ENCODE measurements around the gene CHMP4B.

DNA sequence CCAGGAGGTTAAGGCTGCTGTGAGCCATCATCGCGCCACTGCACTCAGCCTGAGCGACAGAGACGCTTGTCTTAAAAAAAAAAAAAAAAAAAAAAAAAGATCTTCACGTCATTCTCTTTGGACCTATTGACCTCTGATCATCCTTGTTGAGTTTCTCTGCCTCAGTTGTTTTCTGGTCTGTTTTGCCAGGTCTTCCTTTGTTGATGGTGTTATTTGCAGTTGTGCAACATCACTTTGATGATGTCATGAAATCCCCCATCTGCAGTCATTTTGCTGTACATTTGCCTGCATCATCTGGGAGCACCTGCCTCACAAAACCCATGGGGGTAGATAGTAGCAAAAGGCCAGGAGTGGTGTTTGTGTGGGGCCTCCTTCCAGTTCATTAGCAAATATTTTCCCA is 39.2 kb upstream of the CHMP4B start:
- TF ChIP-seq, protein P1, sequence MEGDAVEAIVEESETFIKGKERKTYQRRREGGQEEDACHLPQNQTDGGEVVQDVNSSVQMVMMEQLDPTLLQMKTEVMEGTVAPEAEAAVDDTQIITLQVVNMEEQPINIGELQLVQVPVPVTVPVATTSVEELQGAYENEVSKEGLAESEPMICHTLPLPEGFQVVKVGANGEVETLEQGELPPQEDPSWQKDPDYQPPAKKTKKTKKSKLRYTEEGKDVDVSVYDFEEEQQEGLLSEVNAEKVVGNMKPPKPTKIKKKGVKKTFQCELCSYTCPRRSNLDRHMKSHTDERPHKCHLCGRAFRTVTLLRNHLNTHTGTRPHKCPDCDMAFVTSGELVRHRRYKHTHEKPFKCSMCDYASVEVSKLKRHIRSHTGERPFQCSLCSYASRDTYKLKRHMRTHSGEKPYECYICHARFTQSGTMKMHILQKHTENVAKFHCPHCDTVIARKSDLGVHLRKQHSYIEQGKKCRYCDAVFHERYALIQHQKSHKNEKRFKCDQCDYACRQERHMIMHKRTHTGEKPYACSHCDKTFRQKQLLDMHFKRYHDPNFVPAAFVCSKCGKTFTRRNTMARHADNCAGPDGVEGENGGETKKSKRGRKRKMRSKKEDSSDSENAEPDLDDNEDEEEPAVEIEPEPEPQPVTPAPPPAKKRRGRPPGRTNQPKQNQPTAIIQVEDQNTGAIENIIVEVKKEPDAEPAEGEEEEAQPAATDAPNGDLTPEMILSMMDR (conservative IDR thresholded peaks at IDR 0.05): no peak
- no peak for TF ChIP-seq ZFX (IDR thresholded peaks at IDR 0.05)
